Keratinocyte (primary cell): ENCODE measurements around the gene TRIM13.

Source experiments
- EZH2 ChIP-seq: IDR thresholded peaks from one replicate; pipeline ENCODE4 v1.6.1; 2012; ENCODE audit warnings: inconsistent platforms, mild to moderate bottlenecking, low read length, moderate library complexity
- TF ChIP-seq, protein P1 (sequence below), 3 experiments: IDR thresholded peaks in 1 of 3; conservative IDR thresholded peaks in 1 of 3; optimal IDR thresholded peaks in 1 of 3; 2 replicates in 2 of 3; 3 replicates in 1 of 3; pipeline versions ENCODE3 to v1.5.1; 2011; ENCODE audit warnings: low read length in 3 of 3, mild to moderate bottlenecking in 3 of 3, moderate library complexity in 2 of 3, control low read depth in 1 of 3, inconsistent platforms in 1 of 3; ENCODE audit not compliant: insufficient read depth in 2 of 3; ENCODE audit errors: extremely low read depth in 1 of 3

DNA sequence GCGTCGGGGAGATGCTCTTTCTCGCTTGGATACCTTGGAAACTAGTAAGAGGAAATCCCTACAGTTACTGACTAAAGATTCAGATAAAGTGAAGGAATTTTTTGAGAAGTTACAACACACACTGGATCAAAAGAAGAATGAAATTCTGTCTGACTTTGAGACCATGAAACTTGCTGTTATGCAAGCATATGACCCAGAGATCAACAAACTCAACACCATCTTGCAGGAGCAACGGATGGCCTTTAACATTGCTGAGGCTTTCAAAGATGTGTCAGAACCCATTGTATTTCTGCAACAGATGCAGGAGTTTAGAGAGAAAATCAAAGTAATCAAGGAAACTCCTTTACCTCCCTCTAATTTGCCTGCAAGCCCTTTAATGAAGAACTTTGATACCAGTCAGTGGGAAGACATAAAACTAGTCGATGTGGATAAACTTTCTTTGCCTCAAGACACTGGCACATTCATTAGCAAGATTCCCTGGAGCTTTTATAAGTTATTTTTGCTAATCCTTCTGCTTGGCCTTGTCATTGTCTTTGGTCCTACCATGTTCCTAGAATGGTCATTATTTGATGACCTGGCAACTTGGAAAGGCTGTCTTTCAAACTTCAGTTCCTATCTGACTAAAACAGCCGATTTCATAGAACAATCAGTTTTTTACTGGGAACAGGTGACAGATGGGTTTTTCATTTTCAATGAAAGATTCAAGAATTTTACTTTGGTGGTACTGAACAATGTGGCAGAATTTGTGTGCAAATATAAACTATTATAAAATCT is 15.7 kb downstream of the TRIM13 start:
- TF ChIP-seq, protein P1, sequence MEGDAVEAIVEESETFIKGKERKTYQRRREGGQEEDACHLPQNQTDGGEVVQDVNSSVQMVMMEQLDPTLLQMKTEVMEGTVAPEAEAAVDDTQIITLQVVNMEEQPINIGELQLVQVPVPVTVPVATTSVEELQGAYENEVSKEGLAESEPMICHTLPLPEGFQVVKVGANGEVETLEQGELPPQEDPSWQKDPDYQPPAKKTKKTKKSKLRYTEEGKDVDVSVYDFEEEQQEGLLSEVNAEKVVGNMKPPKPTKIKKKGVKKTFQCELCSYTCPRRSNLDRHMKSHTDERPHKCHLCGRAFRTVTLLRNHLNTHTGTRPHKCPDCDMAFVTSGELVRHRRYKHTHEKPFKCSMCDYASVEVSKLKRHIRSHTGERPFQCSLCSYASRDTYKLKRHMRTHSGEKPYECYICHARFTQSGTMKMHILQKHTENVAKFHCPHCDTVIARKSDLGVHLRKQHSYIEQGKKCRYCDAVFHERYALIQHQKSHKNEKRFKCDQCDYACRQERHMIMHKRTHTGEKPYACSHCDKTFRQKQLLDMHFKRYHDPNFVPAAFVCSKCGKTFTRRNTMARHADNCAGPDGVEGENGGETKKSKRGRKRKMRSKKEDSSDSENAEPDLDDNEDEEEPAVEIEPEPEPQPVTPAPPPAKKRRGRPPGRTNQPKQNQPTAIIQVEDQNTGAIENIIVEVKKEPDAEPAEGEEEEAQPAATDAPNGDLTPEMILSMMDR (optimal IDR thresholded peaks at IDR 0.05 in 1 of 3, IDR thresholded peaks at IDR 0.05 in 1 of 3, conservative IDR thresholded peaks at IDR 0.05 in 1 of 3; ENCODE audit: extremely low read depth in 1 of 3, insufficient read depth in 2 of 3, low read length in 3 of 3), result no peak
- TF ChIP-seq EZH2, result no peak
